ENCODE measurements around the gene KLHL40.

The KLHL40 gene

GRCh38 chr3:42691816-42692666 is 6.7 kb downstream of the KLHL40 start:
- no peak for DNase-seq

GRCh38 chr3:42692667-42693529 is 7.6 kb downstream of the KLHL40 start:
- DNase-seq, result no peak

DNA sequence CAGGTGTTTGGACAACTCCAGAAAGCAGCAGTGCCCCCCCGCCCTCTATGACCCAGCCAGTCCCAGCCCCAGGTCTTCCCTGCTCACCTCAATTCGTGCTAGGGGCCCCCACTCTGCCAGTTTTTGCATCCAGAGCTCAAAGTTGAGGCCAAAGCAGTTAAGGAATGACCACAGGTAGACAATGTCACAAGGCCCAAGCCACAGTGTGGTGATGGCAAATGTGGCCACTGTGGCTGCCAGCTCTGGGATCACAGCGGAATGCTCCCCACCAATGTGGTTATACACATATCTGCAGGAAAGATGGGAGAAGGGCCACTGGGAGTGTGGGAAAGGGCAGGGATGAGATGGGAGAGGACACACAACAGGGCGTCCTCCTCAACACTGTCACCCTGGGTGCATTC is 8.2 kb downstream of the KLHL40 start:
- no peak for DNase-seq

DNA sequence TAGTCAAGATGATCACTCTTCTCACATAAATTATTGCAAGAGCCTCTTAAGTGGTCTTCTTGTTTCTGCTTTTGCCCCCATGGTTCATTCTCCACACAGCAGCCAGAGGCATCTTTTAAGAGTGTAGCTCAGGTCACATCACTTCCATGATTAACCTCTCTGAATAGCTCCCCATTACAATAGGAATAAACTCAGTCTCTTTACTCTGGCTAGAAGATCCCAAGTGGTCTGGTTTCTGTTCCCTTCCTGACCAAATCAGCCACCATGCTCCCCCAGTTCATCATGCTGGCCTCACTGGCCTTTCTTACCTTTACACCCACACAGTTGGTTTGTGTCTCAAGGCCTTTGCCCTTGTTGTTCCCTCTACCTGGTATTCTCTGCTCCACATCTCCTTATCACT is 9.0 kb downstream of the KLHL40 start:
- DNase-seq, result no peak

GRCh38 chr3:42696356-42697288 is 11.3 kb downstream of the KLHL40 start:
- no peak for DNase-seq

DNA sequence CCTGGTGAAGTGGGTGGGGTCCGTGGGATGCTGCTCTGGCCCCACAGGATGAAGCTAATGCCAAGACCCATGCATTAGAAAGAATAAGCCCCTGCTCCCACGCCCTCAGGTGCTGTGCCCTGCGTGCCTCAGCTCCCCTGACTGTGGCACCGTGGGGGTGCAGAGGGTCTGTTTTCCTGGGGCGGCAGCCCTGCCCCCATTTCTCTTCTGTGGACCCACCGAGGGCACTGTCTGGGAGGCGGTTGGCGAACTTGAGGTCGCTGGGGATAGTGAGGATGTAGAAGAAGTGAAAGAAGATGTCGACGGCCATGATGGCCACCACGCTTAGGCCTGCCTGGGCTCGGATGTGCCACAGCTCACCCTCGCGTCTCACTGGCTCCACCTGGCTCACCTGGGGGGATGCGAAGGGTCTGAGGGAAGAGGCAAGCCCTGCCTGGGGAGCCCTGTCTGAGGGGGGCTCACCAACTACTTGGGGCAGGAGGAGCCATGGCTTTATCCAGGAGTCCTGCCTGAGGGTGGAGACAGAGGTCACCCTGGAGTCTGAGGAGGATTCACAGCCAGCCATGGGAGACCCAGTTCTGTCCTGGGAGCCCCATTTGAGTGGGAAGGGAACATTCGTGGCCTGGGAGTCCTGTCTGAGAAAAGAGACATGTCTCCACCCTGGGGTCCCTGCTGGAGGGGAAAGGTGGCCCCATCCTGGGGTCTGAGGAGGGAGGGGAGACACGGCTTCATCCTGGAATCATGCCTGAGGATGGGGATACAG is 12.1 kb downstream of the KLHL40 start:
- no peak for DNase-seq

GRCh38 chr3:42698216-42698910 is 13.0 kb downstream of the KLHL40 start:
- DNase-seq, result no peak

DNA sequence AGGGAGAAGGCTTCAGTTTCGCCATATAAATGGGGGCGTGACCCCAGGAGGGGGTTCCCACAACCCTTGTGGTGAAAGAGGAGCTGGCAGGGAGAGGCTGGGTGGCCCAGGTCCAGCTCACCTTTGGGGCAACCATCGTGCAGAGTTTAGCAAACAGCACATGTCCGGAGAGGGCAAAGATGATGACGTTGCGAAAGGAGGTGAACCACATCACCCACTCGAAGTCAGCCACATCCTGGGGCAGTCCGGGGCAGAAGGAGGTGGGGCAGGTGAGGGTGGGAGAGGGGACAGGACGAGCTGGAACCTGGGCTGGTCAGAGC is 13.5 kb downstream of the KLHL40 start:
- DNase-seq, result no peak

DNA sequence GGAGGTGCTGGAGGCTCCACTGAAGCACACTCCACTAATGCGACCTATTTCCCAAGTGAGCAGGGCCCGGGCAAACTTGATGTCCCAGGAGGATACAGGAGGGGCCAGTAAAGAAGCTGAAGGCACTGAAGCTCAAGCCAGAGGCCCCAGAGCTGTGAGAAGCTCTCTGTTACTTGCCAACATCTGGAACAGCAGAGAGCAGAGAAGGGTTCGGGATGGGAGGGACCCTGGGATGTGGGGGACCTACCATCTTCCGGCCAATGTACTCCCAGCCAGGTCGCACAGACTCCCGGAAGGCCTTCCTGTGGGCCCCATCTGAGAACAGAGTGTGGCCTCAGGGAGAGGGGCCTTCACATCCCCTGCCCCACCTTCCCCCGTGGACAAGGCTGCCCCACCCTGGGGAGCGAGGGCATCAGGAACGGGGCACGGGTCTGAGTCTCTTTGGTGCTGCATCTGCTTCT is 14.2 kb downstream of the KLHL40 start:
- no peak for DNase-seq

DNA sequence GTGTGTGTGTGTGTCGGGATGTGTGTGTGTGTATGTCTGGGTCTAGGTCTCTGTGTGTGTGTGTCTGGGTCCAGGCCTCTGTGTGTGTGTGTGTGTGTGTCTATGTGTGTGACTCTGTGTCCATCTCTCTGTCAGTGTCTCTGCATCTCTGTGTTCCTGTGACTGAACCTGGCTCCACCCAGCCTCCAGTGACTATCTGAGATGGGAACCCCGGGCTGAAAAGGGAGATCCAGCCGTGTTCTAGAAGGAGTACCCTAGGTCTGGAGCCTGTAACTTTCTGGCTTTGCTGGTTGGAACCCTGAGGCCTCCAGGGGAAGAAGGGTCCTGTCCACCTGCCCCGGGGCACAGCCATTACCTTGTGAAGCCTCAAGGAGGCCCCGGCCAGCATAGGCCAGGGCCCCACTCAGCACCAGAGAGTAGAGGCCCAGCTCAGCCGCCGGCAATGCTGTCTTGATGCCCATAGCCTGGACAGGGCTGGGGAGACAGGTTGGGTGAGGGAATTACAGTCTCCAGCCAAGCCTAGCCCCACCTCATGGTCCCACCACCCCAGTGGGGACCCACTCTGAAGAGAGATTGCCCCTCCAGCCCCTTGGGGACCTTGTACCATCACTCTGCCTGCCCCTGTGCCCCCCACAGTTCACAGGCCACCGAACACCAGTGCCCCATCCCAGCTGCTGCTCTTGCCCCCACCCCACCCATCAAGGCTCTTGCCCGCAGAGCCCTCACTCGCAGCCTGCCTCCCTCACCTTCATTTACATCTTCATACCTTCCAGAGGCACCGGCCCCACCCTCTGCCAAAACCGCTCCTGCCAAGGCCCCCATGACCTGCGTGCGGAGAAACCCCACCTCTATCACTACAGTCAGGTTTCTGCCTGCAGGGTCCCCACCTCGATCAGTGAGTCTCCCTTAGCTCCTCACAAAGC is 15.3 kb downstream of the KLHL40 start:
- no peak for DNase-seq

DNA sequence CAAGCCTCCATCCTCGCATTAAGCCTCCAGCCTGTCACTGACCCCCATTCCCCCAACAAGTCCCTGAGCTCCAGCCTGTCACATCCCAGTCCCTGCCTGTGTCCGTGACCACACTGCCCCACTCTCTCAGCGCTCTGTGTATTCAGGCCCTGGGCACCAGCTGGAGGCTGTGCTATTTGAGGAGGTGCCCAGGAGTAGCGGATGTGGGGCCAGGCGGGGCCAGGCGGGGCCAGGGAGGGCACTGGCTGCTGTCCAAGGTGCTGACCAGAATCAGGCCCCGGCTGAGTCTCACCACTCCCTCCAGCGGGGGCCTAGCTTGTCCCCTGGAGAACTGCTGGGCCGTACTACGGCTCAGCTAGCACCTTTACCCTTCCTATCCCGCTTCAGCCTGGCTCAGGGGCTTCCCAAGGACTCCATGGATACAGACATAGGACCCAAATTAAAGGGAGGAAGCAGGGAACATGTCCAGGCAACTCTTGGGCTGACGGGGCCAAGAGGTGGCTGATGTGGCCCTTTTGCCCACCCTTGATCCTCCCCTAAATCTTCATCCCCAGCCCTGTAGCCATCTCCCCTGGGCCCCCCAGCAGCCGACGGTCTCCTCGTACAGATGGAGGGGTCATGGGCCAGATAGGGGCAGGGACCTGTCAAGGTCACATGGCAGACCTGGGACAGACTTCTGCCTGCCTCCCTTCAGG is 16.2 kb downstream of the KLHL40 start:
- no peak for DNase-seq

DNA sequence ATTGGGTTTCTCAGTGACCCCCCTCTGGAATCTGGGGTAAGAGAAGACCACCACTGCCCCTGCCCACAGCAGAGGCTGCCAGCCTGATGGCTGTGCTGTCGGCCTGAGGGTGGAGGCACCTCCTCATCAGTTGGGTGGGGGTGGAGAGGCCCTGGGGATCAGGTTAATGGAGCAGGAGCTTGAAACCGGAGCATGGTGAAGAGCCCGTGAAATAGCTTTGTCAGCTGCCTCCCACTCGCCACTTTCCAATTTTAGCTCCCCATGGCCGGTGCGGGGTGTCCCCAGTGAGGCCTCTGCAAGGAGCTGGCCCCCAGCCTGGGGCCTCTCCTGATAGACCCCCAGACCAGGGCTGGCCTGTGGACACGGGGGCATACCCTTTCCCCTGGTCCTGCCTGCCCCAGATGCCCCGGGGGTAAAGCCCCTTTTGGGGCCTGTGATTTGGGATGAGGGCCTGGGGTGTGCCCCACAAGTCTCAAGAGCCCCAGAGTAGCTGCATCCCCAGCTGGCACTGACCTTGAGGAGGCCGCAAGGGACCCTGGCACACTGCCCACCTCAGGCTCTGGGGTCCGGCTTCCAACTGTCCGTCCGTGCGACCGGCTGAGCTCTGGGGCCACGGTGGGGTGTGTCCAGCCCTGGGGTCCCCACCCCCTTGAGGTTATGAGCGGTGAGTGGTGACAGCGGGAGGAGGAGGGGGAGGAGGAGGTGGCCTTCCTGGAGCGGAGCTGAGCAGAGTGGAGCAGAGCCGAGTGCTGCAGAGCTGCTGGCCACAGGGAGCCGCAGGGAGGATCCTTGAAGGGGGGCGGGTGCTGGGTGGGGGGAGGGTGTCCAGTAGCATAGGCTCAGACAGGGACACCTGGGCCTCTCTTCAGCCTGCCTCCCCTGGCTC is 17.0 kb downstream of the KLHL40 start, which contains the start of gene HHATL:
Gene HHATL, minus strand, starts transcription at position 733 of the 886 bp plus-strand sequence. CDS start 1,972 bp downstream, outside the sequence.
- no peak for DNase-seq

GRCh38 chr3:42702982-42703694 is 17.8 kb downstream of the KLHL40 start:
- DNase-seq, result no peak

DNA sequence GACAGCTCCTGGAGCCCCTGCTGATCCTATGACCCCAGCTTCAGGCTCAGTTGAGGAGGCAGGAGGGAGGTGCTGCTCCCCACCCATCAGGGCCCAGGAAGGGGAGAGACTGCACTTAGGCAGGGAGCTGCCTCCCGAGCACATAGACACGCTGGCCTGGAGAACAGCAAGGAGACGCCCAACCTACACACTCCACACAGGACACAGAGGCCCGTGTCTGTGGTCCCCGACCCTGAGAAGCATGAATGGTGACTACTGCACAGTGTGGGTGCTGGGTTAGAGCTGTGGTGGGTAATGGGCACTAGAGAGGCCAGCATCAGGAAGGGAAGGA is 18.3 kb downstream of the KLHL40 start:
- DNase-seq, result no peak

DNA sequence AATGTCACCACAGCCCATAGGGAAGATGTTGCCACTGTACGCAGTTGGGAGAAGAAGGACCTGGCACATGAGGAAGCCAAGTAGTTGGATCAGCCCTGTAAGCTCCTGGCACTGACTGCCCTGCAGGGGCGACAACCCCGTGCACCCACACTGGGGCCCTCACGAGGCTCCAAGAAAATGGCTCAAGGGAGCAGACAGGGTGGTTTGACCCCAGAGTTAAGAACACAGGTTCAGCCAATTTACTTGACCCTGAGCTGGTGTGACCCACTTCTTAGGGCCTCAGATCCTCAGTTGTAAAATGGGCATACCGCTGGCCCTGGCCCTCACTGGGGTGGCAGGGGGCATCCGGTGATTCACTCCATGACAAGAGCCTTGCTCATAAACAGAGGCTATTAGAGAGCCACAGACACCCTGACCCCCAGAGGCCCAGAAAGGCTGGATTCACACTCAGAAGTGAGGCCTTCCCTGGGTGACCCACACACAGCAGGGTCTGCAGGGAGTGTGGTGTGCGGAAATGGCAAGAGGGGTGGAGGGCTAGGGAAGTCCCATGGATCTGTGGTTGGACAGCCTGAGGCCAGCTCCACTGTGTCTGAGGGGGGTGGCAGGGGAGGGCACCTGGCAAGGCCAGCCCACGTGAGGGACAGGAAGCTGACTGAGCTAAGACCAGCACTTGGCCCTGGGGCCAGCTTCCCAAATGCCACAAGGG is 19.0 kb downstream of the KLHL40 start:
- DNase-seq, result no peak

GRCh38 chr3:42705058-42705767 is 19.9 kb downstream of the KLHL40 start:
- DNase-seq, result no peak

Data from NCI-H1105 (cell line).